NCI-H1436 treated with DMSO at 0.1 percent for 48 hours (cell line): ENCODE results near the gene IFITM2.
"Not testable (repeated sequence)": the region's sequence is repeated elsewhere in the genome, so short reads cannot be mapped to it uniquely, and the experiment has no call there.

Experiments used
- DNase-seq: peaks from one replicate; lab custom pipeline; 2025; lab: John Stamatoyannopoulos, UW

IFITM2 gene

GRCh38 chr11:307766-308708, at the start of gene IFITM2:
Gene IFITM2 (plus strand): TSS chr11:307816. CDS start chr11:308193, 377 bp downstream.
- DNase-seq, result not testable (repeated sequence)

- no peak for DNase-seq
These were observed 48.2 kb upstream of the IFITM2 start for GRCh38 chr11:259413-259812.

GRCh38 chr11:261624-262023, 46.0 kb upstream of the IFITM2 start:
- DNase-seq, result no peak

GRCh38 chr11:266676-267439, 40.8 kb upstream of the IFITM2 start:
- no peak for DNase-seq

GRCh38 chr11:267491-267994, 40.1 kb upstream of the IFITM2 start:
- DNase-seq, result no peak

GRCh38 chr11:268716-269145, 38.9 kb upstream of the IFITM2 start:
- not testable (repeated sequence) for DNase-seq

- DNase-seq, result no peak
These were observed 38.3 kb upstream of the IFITM2 start for GRCh38 chr11:269146-269890.

GRCh38 chr11:270451-271318, 36.9 kb upstream of the IFITM2 start:
- no peak for DNase-seq

- no peak for DNase-seq
These were observed 36.3 kb upstream of the IFITM2 start for GRCh38 chr11:271319-271715.

GRCh38 chr11:272195-272930, 35.3 kb upstream of the IFITM2 start:
- no peak for DNase-seq

- DNase-seq, result no peak
These were observed 34.8 kb upstream of the IFITM2 start for GRCh38 chr11:272931-273198.

- DNase-seq, result no peak
These were observed 31.4 kb upstream of the IFITM2 start for GRCh38 chr11:276219-276618.

GRCh38 chr11:278001-278951, 29.3 kb upstream of the IFITM2 start, which contains the start of gene NLRP6:
Gene NLRP6 (plus strand): TSS chr11:278407. CDS start chr11:278570, 163 bp downstream.
- DNase-seq, result no peak

- DNase-seq, result no peak
These were observed 28.3 kb upstream of the IFITM2 start for GRCh38 chr11:279040-279965.

- no peak for DNase-seq
These were observed 27.5 kb upstream of the IFITM2 start for GRCh38 chr11:279966-280705.

- DNase-seq, result no peak
These were observed 26.7 kb upstream of the IFITM2 start for GRCh38 chr11:280706-281485.
